Measurements from ENCODE around the gene ELOVL1. TPM values are rescaled to one million over a fixed set of nuclear protein-coding genes. Genes with fewer than 3 reads are reported as not detected.

The ELOVL1 gene
- total RNA-seq, 1 experiment from 2014 or later: 21.6 TPM

GRCh38 chr1:43373066-43373940 is 5.5 kb upstream of the ELOVL1 start:
- no CpG with 5 or more reads among the region's 4 CpGs for WGBS (ENCODE audit: extremely low coverage, insufficient read length, low lambda C conversion rate)
- Histone ChIP-seq H4K8ac (replicated peaks; ENCODE audit: insufficient read length, low read depth, low read length) (no peak overlapping the region), H3K79me1 (ENCODE audit: insufficient read depth, low read depth, low read length, poor library complexity, severe bottlenecking) (no peaks in the 10 kb centered on the region), H3K4ac (ENCODE audit: low read depth, low read length) (no peak overlapping the region), H2BK12ac (ENCODE audit: insufficient read length, low read depth, low read length) (no peak overlapping the region), H3K14ac (ENCODE audit: insufficient read depth, low read length) (no peak overlapping the region; the same call in 1 of the 2 replicates), H3K9ac (ENCODE audit: extremely low read depth, insufficient read length, low read length) (no peak overlapping the region), H3K4me1 (ENCODE audit: insufficient read depth, low read length) (no peaks in the 10 kb centered on the region; the same call in 1 of the 2 replicates), H4K5ac (ENCODE audit: insufficient read length, low read depth, low read length) (no peak overlapping the region), H3K23me2 (ENCODE audit: insufficient read length, low read depth, low read length, poor library complexity, severe bottlenecking) (peaks cover 6% of the 10 kb centered on the region), H3K23ac (ENCODE audit: insufficient read length, low read depth, low read length) (no peak overlapping the region), H3K56ac (ENCODE audit: insufficient read length, low read depth, low read length) (no peak overlapping the region), H2AFZ (ENCODE audit: low read length) (no peak overlapping the region), H2BK5ac (ENCODE audit: insufficient read length, low read length) (no peak overlapping the region), H2BK20ac (ENCODE audit: low read depth, low read length, poor library complexity, severe bottlenecking) (no peak overlapping the region), H3K27me3 (ENCODE audit: insufficient read depth, low read length) (no peaks in the 10 kb centered on the region), H3K9me3 (ENCODE audit: control insufficient read depth, low read depth, low read length) (no peaks in the 10 kb centered on the region), H2BK120ac (ENCODE audit: low read depth, low read length, poor library complexity, severe bottlenecking) (no peak overlapping the region), H3K79me2 (ENCODE audit: insufficient read depth, low read length) (no peaks in the 10 kb centered on the region), H3T11ph (ENCODE audit: low read length) (no peak overlapping the region), H4K91ac (ENCODE audit: insufficient read length, low read depth, low read length) (no peak overlapping the region), H3K4me2 (ENCODE audit: insufficient read depth, insufficient read length, low read length) (no peak overlapping the region), H3K27ac (ENCODE audit: insufficient read length, low read depth, low read length) (no peak overlapping the region), H2BK15ac (ENCODE audit: low read depth, low read length) (no peak overlapping the region), H4K20me1 (ENCODE audit: control insufficient read depth, insufficient read depth, insufficient read length) (no peaks in the 10 kb centered on the region), H3K18ac (ENCODE audit: insufficient read length, low read depth, low read length) (no peak overlapping the region), H2AK5ac (ENCODE audit: insufficient read length, low read length) (no peak overlapping the region)
- Mint-ChIP-seq H3K27me3 (ENCODE audit: low read depth) (no peaks in the 10 kb centered on the region), H3K4me1 (peaks cover 8% of the 10 kb centered on the region in 2 experiments), H3K9me3 (no peaks in the 10 kb centered on the region), H3K36me3 (ENCODE audit: insufficient read depth in 1 of 3, low read depth in 3 of 3) (no peaks in the 10 kb centered on the region), H3K4me3 (no peak overlapping the region), H3K27ac (no peak overlapping the region)
- TF ChIP-seq, protein P1, sequence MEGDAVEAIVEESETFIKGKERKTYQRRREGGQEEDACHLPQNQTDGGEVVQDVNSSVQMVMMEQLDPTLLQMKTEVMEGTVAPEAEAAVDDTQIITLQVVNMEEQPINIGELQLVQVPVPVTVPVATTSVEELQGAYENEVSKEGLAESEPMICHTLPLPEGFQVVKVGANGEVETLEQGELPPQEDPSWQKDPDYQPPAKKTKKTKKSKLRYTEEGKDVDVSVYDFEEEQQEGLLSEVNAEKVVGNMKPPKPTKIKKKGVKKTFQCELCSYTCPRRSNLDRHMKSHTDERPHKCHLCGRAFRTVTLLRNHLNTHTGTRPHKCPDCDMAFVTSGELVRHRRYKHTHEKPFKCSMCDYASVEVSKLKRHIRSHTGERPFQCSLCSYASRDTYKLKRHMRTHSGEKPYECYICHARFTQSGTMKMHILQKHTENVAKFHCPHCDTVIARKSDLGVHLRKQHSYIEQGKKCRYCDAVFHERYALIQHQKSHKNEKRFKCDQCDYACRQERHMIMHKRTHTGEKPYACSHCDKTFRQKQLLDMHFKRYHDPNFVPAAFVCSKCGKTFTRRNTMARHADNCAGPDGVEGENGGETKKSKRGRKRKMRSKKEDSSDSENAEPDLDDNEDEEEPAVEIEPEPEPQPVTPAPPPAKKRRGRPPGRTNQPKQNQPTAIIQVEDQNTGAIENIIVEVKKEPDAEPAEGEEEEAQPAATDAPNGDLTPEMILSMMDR (conservative IDR thresholded peaks at IDR 0.05): no peak
- DNase-seq: no peak
